HTR-8/SVneo (cell line): ENCODE measurements around the gene BAIAP2.

Source experiments
- DNase-seq: peaks from one replicate; pipeline ENCODE4 v3.0.0; 2011; ENCODE audit warnings: low spot score, mixed read lengths; ENCODE audit not compliant: insufficient read length
- FAIRE-seq: peaks from 2 replicates; lab custom pipeline; 2011; peaks lifted over from hg19 to GRCh38; lab: Jason Lieb, UNC

Gene BAIAP2

GRCh38 chr17:81034779-81035520 is at the start of gene BAIAP2:
Gene BAIAP2, plus strand, starts transcription at chr17:81035151. Its CDS starts 104 bp downstream, at chr17:81035255.
- FAIRE-seq, result peak; percentile 23
- peak; percentile 97 for DNase-seq

- DNase-seq, result no peak
Observed at GRCh38 chr17:80986046-80986445, 48.9 kb upstream of the BAIAP2 start.

GRCh38 chr17:80986816-80987475 is 48.0 kb upstream of the BAIAP2 start:
- no peak for DNase-seq
- FAIRE-seq, result no peak

More at GRCh38 chr17:80986046-80986445, 48.9 kb upstream of the BAIAP2 start:
- FAIRE-seq, result no peak

- DNase-seq (no peak), FAIRE-seq (no peak)
Observed at GRCh38 chr17:80987941-80988461, 47.0 kb upstream of the BAIAP2 start.

GRCh38 chr17:80989586-80989913 is 45.4 kb upstream of the BAIAP2 start:
- FAIRE-seq (no peak), DNase-seq (no peak)

- no peak for DNase-seq
- FAIRE-seq, result no peak
Observed at GRCh38 chr17:80990921-80991644, 43.9 kb upstream of the BAIAP2 start.

- FAIRE-seq, result peak; percentile 46
Observed at GRCh38 chr17:80991645-80992076, 43.3 kb upstream of the BAIAP2 start, which contains the start of gene CHMP6. Gene CHMP6, plus strand, starts transcription at chr17:80991841. Its CDS starts 78 bp downstream, at chr17:80991919.

GRCh38 chr17:80992077-80992947 is 42.6 kb upstream of the BAIAP2 start:
- FAIRE-seq (no peak), DNase-seq (no peak)

More at GRCh38 chr17:80991645-80992076, 43.3 kb upstream of the BAIAP2 start, which contains the start of gene CHMP6:
- DNase-seq, result peak; percentile 71

GRCh38 chr17:80992948-80993624 is 41.9 kb upstream of the BAIAP2 start:
- FAIRE-seq (no peak), DNase-seq (no peak)

GRCh38 chr17:80995131-80995530 is 39.8 kb upstream of the BAIAP2 start:
- FAIRE-seq (no peak), DNase-seq (no peak)

GRCh38 chr17:80996422-80997305 is 38.3 kb upstream of the BAIAP2 start:
- FAIRE-seq, result no peak

GRCh38 chr17:80997424-80998117 is 37.4 kb upstream of the BAIAP2 start:
- DNase-seq (no peak), FAIRE-seq (no peak)

More at GRCh38 chr17:80996422-80997305, 38.3 kb upstream of the BAIAP2 start:
- DNase-seq, result no peak

- DNase-seq, result no peak
- no peak for FAIRE-seq
Observed at GRCh38 chr17:80998118-80998747, 36.7 kb upstream of the BAIAP2 start.

GRCh38 chr17:80998748-80999535 is 36.0 kb upstream of the BAIAP2 start:
- FAIRE-seq (no peak), DNase-seq (no peak)

- FAIRE-seq (no peak), DNase-seq (no peak)
Observed at GRCh38 chr17:80999536-81000333, 35.2 kb upstream of the BAIAP2 start.

GRCh38 chr17:81000334-81000630 is 34.7 kb upstream of the BAIAP2 start:
- FAIRE-seq (no peak), DNase-seq (no peak)
